GM18861 (cell line): Measurements from ENCODE around the gene MREG.

ENCODE experiments used
- ATAC-seq: cut with Tn5 transposase; IDR thresholded peaks from one replicate; pipeline ENCODE4 v1.9.1; 2021; ENCODE audit not compliant: unreplicated experiment

The MREG gene

GRCh38 chr2:215898363-215898762 is 115.0 kb downstream of the MREG start:
- ATAC-seq: no peak

GRCh38 chr2:215896921-215897320 is 116.4 kb downstream of the MREG start:
- no peak for ATAC-seq

GRCh38 chr2:215895330-215895729 is 118.0 kb downstream of the MREG start:
- no peak for ATAC-seq
